SK-N-SH treated with all-trans-retinoic acid at 6 μM for 48 hours (cell line): ENCODE results near the gene ZBTB7A.
A peak's percentile ranks its signal among the peaks of the same experiment; 100 is the strongest.

Source experiments
- ATAC-seq: fragments of 200-7000 bp; cut with Tn5 transposase; 3 replicates; pipeline ENCODE4 v1.9.1; 2020; ENCODE audit warnings: mild to moderate bottlenecking, moderate library complexity
- ARNTL ChIP-seq: fragments of 450-650 bp; formaldehyde crosslinking; IDR thresholded peaks from 2 replicates; pipeline ENCODE4 v1.5.0; 2020; ENCODE audit warnings: low read depth, mild to moderate bottlenecking, moderate library complexity, borderline replicate concordance
- BACH2 ChIP-seq: fragments of 250-450 bp; sonication (Bioruptor Pico); IDR thresholded peaks from 2 replicates; pipeline ENCODE4 v1.9.0; 2021; ENCODE audit warnings: mild to moderate bottlenecking, borderline replicate concordance
- CSDC2 ChIP-seq: fragments of 250-450 bp; sonication (Bioruptor Pico); IDR thresholded peaks from 2 replicates; pipeline ENCODE4 v1.5.0; 2020; ENCODE audit warnings: mild to moderate bottlenecking, moderate library complexity
- ESRRG ChIP-seq: fragments of 250-450 bp; sonication (Bioruptor Pico); IDR thresholded peaks from 2 replicates; pipeline ENCODE4 v1.6.1; 2021; ENCODE audit warnings: mild to moderate bottlenecking
- GLIS3 ChIP-seq: fragments of 250-450 bp; sonication (Bioruptor Pico); IDR thresholded peaks from 2 replicates; pipeline ENCODE4 v1.5.0; 2020; ENCODE audit warnings: mild to moderate bottlenecking, moderate library complexity
- ISL1 ChIP-seq: fragments of 250-450 bp; sonication (Bioruptor Pico); IDR thresholded peaks from 2 replicates; pipeline ENCODE4 v2.1.2; 2022; ENCODE audit warnings: mild to moderate bottlenecking, moderate library complexity
- PATZ1 ChIP-seq: fragments of 250-450 bp; sonication (Bioruptor Pico); IDR thresholded peaks from 2 replicates; pipeline ENCODE4 v1.8.0; 2020; ENCODE audit warnings: mild to moderate bottlenecking, moderate library complexity, borderline replicate concordance
- PPARA ChIP-seq: fragments of 250-450 bp; sonication (Bioruptor Pico); IDR thresholded peaks from 2 replicates; pipeline ENCODE4 v1.5.0; 2020; ENCODE audit warnings: mild to moderate bottlenecking, borderline replicate concordance
- RARB ChIP-seq: fragments of 250-450 bp; sonication (Bioruptor Pico); IDR thresholded peaks from 2 replicates; pipeline ENCODE4 v1.8.0; 2021; ENCODE audit warnings: mild to moderate bottlenecking, moderate library complexity
- TCF4 ChIP-seq: fragments of 250-450 bp; sonication (Bioruptor Pico); IDR thresholded peaks from 2 replicates; pipeline ENCODE4 v1.8.0; 2021; ENCODE audit warnings: mild to moderate bottlenecking, moderate library complexity, borderline replicate concordance
- ZC3H10 ChIP-seq: fragments of 250-450 bp; sonication (Bioruptor Pico); IDR thresholded peaks from 2 replicates; pipeline ENCODE4 v1.5.1; 2021; ENCODE audit warnings: mild to moderate bottlenecking, moderate library complexity
- ZFP3 ChIP-seq: fragments of 250-450 bp; sonication (Bioruptor Pico); IDR thresholded peaks from 2 replicates; pipeline ENCODE4 v1.5.0; 2020; ENCODE audit warnings: mild to moderate bottlenecking, moderate library complexity
- ZFP30 ChIP-seq: fragments of 450-650 bp; formaldehyde crosslinking; IDR thresholded peaks from 2 replicates; pipeline ENCODE4 v1.5.0; 2022; ENCODE audit warnings: mild to moderate bottlenecking, moderate library complexity
- ZNF565 ChIP-seq: fragments of 450-650 bp; formaldehyde crosslinking; conservative IDR thresholded peaks from 2 replicates; pipeline ENCODE4 v1.5.0; 2020; ENCODE audit warnings: low read depth, mild to moderate bottlenecking, moderate library complexity
- ZNF8 ChIP-seq: fragments of 450-650 bp; formaldehyde crosslinking; IDR thresholded peaks from 2 replicates; pipeline ENCODE4 v1.5.0; 2020; ENCODE audit warnings: mild to moderate bottlenecking, moderate library complexity
- TF ChIP-seq, protein P1 (sequence below): fragments of 250-450 bp; sonication (Bioruptor Pico); IDR thresholded peaks from 2 replicates; pipeline ENCODE4 v1.5.1; 2020; ENCODE audit warnings: low read depth, mild to moderate bottlenecking, moderate library complexity
- TF ChIP-seq, protein P2 (sequence below): fragments of 250-450 bp; sonication (Bioruptor Pico); IDR thresholded peaks from 2 replicates; pipeline ENCODE4 v1.5.0; 2020; ENCODE audit warnings: mild to moderate bottlenecking, moderate library complexity
- TF ChIP-seq, protein P3 (sequence below): fragments of 250-450 bp; sonication (Bioruptor Pico); IDR thresholded peaks from 2 replicates; pipeline ENCODE4 v1.5.1; 2021; ENCODE audit warnings: mild to moderate bottlenecking, moderate library complexity

Gene ZBTB7A

DNA sequence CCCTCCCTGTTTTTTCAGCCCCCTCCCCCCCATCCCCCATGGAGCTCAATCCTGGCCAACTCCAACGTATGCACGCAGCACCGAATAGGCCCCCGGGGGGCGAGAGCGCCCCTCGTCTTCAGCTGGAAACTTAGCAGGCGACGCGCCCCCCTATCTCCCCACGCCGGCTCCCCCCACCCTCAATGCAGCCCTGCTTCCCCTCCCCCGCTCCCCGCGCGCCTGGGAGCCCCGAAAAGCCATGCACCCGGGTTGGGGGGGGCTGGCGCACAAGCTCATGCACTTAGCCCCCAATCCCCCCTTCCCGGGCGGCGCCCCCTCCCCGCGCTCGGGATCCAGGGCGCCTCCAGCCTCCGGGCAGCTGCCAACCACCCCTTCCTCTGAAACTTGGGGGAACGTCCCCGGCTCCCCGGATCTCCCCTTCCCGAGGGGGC, 508 bp downstream of the ZBTB7A start (continued):
- TF ChIP-seq, protein P1, sequence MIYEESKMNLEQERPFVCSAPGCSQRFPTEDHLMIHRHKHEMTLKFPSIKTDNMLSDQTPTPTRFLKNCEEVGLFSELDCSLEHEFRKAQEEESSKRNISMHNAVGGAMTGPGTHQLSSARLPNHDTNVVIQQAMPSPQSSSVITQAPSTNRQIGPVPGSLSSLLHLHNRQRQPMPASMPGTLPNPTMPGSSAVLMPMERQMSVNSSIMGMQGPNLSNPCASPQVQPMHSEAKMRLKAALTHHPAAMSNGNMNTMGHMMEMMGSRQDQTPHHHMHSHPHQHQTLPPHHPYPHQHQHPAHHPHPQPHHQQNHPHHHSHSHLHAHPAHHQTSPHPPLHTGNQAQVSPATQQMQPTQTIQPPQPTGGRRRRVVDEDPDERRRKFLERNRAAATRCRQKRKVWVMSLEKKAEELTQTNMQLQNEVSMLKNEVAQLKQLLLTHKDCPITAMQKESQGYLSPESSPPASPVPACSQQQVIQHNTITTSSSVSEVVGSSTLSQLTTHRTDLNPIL (CRISPR knock-in tag), result no peak
- TF ChIP-seq ZC3H10 (CRISPR knock-in tag) (no peak), ARNTL (CRISPR knock-in tag) (no peak)
- TF ChIP-seq, protein P2, sequence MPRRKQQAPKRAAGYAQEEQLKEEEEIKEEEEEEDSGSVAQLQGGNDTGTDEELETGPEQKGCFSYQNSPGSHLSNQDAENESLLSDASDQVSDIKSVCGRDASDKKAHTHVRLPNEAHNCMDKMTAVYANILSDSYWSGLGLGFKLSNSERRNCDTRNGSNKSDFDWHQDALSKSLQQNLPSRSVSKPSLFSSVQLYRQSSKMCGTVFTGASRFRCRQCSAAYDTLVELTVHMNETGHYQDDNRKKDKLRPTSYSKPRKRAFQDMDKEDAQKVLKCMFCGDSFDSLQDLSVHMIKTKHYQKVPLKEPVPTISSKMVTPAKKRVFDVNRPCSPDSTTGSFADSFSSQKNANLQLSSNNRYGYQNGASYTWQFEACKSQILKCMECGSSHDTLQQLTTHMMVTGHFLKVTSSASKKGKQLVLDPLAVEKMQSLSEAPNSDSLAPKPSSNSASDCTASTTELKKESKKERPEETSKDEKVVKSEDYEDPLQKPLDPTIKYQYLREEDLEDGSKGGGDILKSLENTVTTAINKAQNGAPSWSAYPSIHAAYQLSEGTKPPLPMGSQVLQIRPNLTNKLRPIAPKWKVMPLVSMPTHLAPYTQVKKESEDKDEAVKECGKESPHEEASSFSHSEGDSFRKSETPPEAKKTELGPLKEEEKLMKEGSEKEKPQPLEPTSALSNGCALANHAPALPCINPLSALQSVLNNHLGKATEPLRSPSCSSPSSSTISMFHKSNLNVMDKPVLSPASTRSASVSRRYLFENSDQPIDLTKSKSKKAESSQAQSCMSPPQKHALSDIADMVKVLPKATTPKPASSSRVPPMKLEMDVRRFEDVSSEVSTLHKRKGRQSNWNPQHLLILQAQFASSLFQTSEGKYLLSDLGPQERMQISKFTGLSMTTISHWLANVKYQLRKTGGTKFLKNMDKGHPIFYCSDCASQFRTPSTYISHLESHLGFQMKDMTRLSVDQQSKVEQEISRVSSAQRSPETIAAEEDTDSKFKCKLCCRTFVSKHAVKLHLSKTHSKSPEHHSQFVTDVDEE (CRISPR knock-in tag), result no peak

- ATAC-seq, result peak; percentile 84
- no peak for TF ChIP-seq PATZ1 (CRISPR knock-in tag)
- TF ChIP-seq BACH2 (CRISPR knock-in tag), result no peak
- TF ChIP-seq RARB (CRISPR knock-in tag), result no peak
- TF ChIP-seq ISL1 (CRISPR knock-in tag), result no peak
- TF ChIP-seq ZNF565 (CRISPR knock-in tag), result no peak
- no peak for TF ChIP-seq ZFP30 (CRISPR knock-in tag)
- TF ChIP-seq, protein P2 (CRISPR knock-in tag), result no peak
- no peak for TF ChIP-seq PPARA (CRISPR knock-in tag)
- TF ChIP-seq CSDC2 (CRISPR knock-in tag), result no peak
- TF ChIP-seq, protein P1 (CRISPR knock-in tag), result no peak
- no peak for TF ChIP-seq GLIS3 (CRISPR knock-in tag)
- TF ChIP-seq ESRRG (CRISPR knock-in tag), result no peak
- TF ChIP-seq, protein P3, sequence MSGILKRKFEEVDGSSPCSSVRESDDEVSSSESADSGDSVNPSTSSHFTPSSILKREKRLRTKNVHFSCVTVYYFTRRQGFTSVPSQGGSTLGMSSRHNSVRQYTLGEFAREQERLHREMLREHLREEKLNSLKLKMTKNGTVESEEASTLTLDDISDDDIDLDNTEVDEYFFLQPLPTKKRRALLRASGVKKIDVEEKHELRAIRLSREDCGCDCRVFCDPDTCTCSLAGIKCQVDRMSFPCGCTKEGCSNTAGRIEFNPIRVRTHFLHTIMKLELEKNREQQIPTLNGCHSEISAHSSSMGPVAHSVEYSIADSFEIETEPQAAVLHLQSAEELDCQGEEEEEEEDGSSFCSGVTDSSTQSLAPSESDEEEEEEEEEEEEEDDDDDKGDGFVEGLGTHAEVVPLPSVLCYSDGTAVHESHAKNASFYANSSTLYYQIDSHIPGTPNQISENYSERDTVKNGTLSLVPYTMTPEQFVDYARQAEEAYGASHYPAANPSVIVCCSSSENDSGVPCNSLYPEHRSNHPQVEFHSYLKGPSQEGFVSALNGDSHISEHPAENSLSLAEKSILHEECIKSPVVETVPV, result no peak
- no peak for TF ChIP-seq ZFP3 (CRISPR knock-in tag)
- no peak for TF ChIP-seq ZNF8 (CRISPR knock-in tag)
- no peak for TF ChIP-seq TCF4 (CRISPR knock-in tag)
These were observed 1.1 kb downstream of the ZBTB7A start for GRCh38 chr19:4065430-4066175.
